ENCODE measurements around the gene KCNN2. TPM values are rescaled to one million over a fixed set of nuclear protein-coding genes. Genes with fewer than 3 reads are reported as not detected.

Gene KCNN2
- total and polyA plus RNA-seq, 9 of the 15 experiments (the other 6 are each of a cell fraction or from before 2014, with no cell fraction given), result 0.07 TPM; not detected in 8

- FAIRE-seq, result no peak
These were observed 5.2 kb downstream of the KCNN2 start for GRCh38 chr5:114367029-114367428.

More at GRCh38 chr5:114367029-114367428, 5.2 kb downstream of the KCNN2 start:
- TF ChIP-seq ZNF24 (IDR thresholded peaks at IDR 0.05) (no peak), MBD2 (IDR thresholded peaks at IDR 0.05; ENCODE audit: borderline replicate concordance, low read depth) (no peak), ZNF778 (CRISPR knock-in tag; IDR thresholded peaks at IDR 0.05) (no peak), CXXC5 (CRISPR knock-in tag; IDR thresholded peaks at IDR 0.05) (no peak), ZNF197 (CRISPR knock-in tag; IDR thresholded peaks at IDR 0.05; ENCODE audit: low read depth) (no peak), ZNF232 (CRISPR knock-in tag; IDR thresholded peaks at IDR 0.05) (no peak), DMBX1 (CRISPR knock-in tag; IDR thresholded peaks at IDR 0.05; ENCODE audit: borderline replicate concordance) (no peak), ZC3H8 (IDR thresholded peaks at IDR 0.05) (no peak), HMG20B (CRISPR knock-in tag; IDR thresholded peaks at IDR 0.05) (no peak), PHB2 (IDR thresholded peaks at IDR 0.05; ENCODE audit: low read depth) (no peak), HNRNPL (IDR thresholded peaks at IDR 0.05; ENCODE audit: low read depth, low read length) (no peak), GABPB1 (CRISPR knock-in tag; IDR thresholded peaks at IDR 0.05) (no peak), ATF6 (CRISPR knock-in tag; IDR thresholded peaks at IDR 0.05) (no peak)
- intact Hi-C loops (cut with micrococcal nuclease), result no loop called here
- 2% methylated on average over 2 of the region's 2 CpGs for WGBS (ENCODE audit: insufficient coverage, low coverage, missing lambda C conversion rate)
- in situ Hi-C loops (cut with MboI), result no loop called here
- POLR2A ChIA-PET, result no interaction called here
- Histone ChIP-seq H3K9me3 (replicated peaks; ENCODE audit: control insufficient read depth, insufficient read depth, low read depth, low read length) (no peaks in the 10 kb centered on the region), H3K9ac (ENCODE audit: insufficient read depth in 1 of 2, low read depth in 2 of 2, low read length in 2 of 2) (no peak overlapping the region), H3K4me1 (replicated peaks in 1 of 2; ENCODE audit: control insufficient read depth in 2 of 2, insufficient read depth in 2 of 2, low read length in 2 of 2) (no peaks in the 10 kb centered on the region), H2AFZ (ENCODE audit: low read depth, low read length) (no peak overlapping the region), H3K4me2 (ENCODE audit: insufficient read depth, low read length) (no peak overlapping the region), H4K20me1 (replicated peaks; ENCODE audit: control insufficient read depth, insufficient read depth, low read length) (no peaks in the 10 kb centered on the region), H3K9me1 (ENCODE audit: control insufficient read depth, insufficient read depth, low read length) (no peaks in the 10 kb centered on the region), H3K27ac (ENCODE audit: extremely low read depth, low read depth, low read length) (no peak overlapping the region), H3K36me3 (ENCODE audit: control insufficient read depth, insufficient read depth, low read length) (no peaks in the 10 kb centered on the region), H3K27me3 (ENCODE audit: control insufficient read depth in 2 of 2, insufficient read depth in 2 of 2, low read length in 2 of 2) (no peaks in the 10 kb centered on the region), H3K79me2 (ENCODE audit: control insufficient read depth, insufficient read depth, low read length) (no peaks in the 10 kb centered on the region), H3K4me3 (no peak overlapping the region)
- no TSS peak for BruUV-seq (replicated peaks)
- no peak for DNase-seq (ENCODE audit: extremely low read depth in 1 of 4, low spot score in 3 of 4)
- CTCF ChIA-PET (ENCODE audit: low intra/inter-chr PET ratio), result no interaction called here
- no peak for ATAC-seq

Measured in K562 (cell line).